ENCODE data around the gene GRIK1.

GRIK1 gene

DNA sequence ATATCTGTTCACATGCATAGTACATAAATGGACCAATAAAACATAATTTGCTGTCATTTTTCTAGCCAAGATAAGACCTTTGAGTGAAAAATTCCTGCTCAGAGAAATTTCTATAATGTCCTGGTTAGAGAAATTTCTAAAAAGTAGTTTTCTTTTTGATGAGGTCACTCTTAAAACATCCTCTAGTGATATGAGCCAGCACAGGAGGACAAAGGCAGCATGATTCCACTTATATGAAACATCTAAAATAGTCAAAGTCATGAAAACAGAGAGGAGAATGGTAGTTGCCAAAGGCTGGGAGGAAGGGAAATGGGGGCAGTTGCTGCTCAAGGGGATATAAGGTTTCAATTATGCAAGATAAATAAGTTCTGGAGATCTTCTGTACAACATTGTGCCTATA lies 401.7 kb downstream of the GRIK1 start:
- Histone ChIP-seq H3K9me3 (no peaks in the 10 kb centered on the region), H3K4me1 (ENCODE audit: control insufficient read depth in 1 of 2, insufficient read depth in 1 of 2, low read depth in 1 of 2, low read length in 1 of 2) (no peaks in the 10 kb centered on the region), H3K36me3 (no peaks in the 10 kb centered on the region), H3K27ac (no peak overlapping the region), H3K27me3 (no peaks in the 10 kb centered on the region), H3K4me3 (ENCODE audit: low read depth in 1 of 2, low read length in 1 of 2) (no peak overlapping the region)
- TF ChIP-seq, protein P1, sequence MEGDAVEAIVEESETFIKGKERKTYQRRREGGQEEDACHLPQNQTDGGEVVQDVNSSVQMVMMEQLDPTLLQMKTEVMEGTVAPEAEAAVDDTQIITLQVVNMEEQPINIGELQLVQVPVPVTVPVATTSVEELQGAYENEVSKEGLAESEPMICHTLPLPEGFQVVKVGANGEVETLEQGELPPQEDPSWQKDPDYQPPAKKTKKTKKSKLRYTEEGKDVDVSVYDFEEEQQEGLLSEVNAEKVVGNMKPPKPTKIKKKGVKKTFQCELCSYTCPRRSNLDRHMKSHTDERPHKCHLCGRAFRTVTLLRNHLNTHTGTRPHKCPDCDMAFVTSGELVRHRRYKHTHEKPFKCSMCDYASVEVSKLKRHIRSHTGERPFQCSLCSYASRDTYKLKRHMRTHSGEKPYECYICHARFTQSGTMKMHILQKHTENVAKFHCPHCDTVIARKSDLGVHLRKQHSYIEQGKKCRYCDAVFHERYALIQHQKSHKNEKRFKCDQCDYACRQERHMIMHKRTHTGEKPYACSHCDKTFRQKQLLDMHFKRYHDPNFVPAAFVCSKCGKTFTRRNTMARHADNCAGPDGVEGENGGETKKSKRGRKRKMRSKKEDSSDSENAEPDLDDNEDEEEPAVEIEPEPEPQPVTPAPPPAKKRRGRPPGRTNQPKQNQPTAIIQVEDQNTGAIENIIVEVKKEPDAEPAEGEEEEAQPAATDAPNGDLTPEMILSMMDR (IDR thresholded peaks at IDR 0.05): no peak

DNA sequence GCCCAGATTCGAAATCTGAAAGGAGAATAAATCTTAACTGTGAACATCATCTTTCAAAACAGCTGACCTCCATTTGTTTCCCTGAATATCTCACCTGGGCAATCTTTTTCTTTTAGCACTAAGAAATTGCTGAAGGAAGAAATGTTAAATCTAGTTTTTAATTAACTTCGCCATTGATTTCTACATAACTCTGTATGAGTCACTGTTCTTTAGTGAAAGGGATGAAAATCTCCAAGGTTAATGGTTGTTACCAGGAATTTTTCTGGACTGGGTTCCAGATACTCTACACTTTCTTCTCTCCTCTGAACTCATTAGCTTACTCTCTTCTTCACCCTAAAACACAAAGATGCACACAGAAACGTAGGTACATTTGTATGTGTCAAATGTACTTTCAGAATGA lies 405.3 kb downstream of the GRIK1 start:
- TF ChIP-seq, protein P1 (IDR thresholded peaks at IDR 0.05): no peak
- H3K4me3 ChIP-seq (ENCODE audit: low read depth in 1 of 2, low read length in 1 of 2): no peak overlapping the region
- no peaks in the 10 kb centered on the region for H3K4me1 ChIP-seq (ENCODE audit: control insufficient read depth in 1 of 2, insufficient read depth in 1 of 2, low read depth in 1 of 2, low read length in 1 of 2)
- no peak overlapping the region for H3K27ac ChIP-seq
- H3K36me3 ChIP-seq: no peaks in the 10 kb centered on the region
- no peaks in the 10 kb centered on the region for H3K9me3 ChIP-seq
- H3K27me3 ChIP-seq: no peaks in the 10 kb centered on the region

DNA sequence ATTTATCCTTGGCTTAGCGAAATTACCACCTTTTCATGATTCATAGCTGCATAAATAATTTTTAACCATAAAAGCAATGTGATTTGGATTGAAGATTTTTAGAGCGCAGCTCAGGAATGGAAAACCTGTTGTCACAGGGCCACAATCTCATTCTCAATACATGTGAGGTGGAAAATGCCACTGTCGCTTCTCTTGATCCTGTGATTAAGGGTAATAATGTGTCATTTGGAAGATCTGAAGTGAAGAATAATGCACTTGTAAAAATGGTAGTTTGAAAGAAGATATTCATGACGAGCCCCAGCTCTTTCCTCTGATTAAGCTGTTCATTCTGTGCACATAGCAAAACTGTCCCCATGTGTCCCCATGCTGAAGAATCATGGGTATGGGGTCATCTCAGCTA lies 410.7 kb downstream of the GRIK1 start:
- no peaks in the 10 kb centered on the region for H3K4me1 ChIP-seq (ENCODE audit: control insufficient read depth in 1 of 2, insufficient read depth in 1 of 2, low read depth in 1 of 2, low read length in 1 of 2)
- no peaks in the 10 kb centered on the region for H3K27me3 ChIP-seq
- no peak overlapping the region for H3K27ac ChIP-seq
- H3K4me3 ChIP-seq (ENCODE audit: low read depth in 1 of 2, low read length in 1 of 2): no peak overlapping the region
- TF ChIP-seq, protein P1 (IDR thresholded peaks at IDR 0.05): no peak
- H3K9me3 ChIP-seq: peaks cover 4% of the 10 kb centered on the region
- H3K36me3 ChIP-seq: no peaks in the 10 kb centered on the region

DNA sequence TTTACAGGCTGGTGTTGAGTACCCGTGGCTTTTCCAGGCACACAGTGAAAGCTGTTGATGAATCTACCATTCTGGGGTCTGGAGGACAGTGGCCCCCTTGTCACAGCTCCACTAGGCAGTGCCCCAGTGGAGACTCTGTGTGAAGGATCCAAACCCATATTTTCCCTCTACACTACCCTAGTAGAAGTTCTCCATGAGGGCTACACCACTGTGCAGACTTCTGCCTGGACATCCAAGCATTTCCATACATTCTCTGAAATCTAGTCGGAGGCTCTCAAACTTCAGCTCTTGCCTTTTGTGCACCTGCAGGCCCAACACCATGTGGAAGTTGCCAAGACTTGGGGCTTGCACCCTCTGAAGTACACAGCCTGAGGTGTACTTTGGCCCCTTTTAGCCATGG lies 413.3 kb downstream of the GRIK1 start:
- Histone ChIP-seq H3K9me3 (peaks cover 4% of the 10 kb centered on the region), H3K27me3 (no peaks in the 10 kb centered on the region), H3K36me3 (no peaks in the 10 kb centered on the region), H3K4me3 (ENCODE audit: low read depth in 1 of 2, low read length in 1 of 2) (no peak overlapping the region), H3K4me1 (ENCODE audit: control insufficient read depth in 1 of 2, insufficient read depth in 1 of 2, low read depth in 1 of 2, low read length in 1 of 2) (no peaks in the 10 kb centered on the region), H3K27ac (no peak overlapping the region)
- TF ChIP-seq, protein P1 (IDR thresholded peaks at IDR 0.05): no peak

DNA sequence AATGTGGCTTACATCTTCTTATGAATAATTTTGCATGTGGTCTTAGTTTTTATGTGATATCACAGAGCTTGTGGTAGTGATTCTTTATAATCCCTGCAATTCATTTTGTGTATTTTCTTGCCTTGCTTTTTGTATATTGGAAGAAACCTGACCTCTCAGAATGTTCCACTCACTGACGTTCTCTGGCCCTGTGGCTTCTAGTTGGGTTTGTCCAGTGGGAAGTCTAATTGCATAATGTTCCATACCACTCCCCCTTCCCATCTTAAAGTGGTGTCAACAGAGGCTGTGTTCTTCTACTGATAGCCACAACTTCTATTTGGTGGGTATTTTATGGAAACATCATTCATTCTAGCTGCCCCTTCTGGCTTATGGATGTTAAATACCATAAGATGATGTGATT lies 415.7 kb downstream of the GRIK1 start:
- Histone ChIP-seq H3K36me3 (no peaks in the 10 kb centered on the region), H3K27me3 (no peaks in the 10 kb centered on the region), H3K4me3 (ENCODE audit: low read depth in 1 of 2, low read length in 1 of 2) (no peak overlapping the region), H3K9me3 (peaks cover 4% of the 10 kb centered on the region), H3K27ac (no peak overlapping the region), H3K4me1 (ENCODE audit: control insufficient read depth in 1 of 2, insufficient read depth in 1 of 2, low read depth in 1 of 2, low read length in 1 of 2) (no peaks in the 10 kb centered on the region)
- TF ChIP-seq, protein P1 (IDR thresholded peaks at IDR 0.05): no peak

DNA sequence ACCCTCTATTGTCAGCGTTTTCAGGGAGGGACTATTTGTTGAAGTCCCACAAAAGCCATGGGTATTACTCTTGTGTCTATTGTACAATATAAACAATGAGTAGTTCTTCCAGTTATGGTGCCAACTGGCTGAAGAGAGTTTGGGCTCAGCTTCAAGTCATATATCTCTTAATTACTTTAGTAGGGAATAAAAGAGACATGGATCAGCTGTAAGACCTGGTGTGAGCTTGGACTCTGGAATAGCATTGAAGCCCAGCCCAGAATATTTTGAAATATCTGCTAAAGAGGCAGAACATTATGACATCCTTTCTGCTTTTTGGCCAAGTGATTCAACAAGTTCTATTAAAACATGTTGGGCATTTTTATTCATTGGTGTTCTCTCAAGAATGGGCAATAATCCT lies 416.1 kb downstream of the GRIK1 start:
- Histone ChIP-seq H3K9me3 (peaks cover 4% of the 10 kb centered on the region), H3K27me3 (no peaks in the 10 kb centered on the region)
- TF ChIP-seq, protein P1 (IDR thresholded peaks at IDR 0.05): no peak

More for the DNA sequence above, 416.1 kb downstream of the GRIK1 start:
- H3K4me3 ChIP-seq (ENCODE audit: low read depth in 1 of 2, low read length in 1 of 2): no peak overlapping the region
- no peaks in the 10 kb centered on the region for H3K36me3 ChIP-seq
- H3K4me1 ChIP-seq (ENCODE audit: control insufficient read depth in 1 of 2, insufficient read depth in 1 of 2, low read depth in 1 of 2, low read length in 1 of 2): no peaks in the 10 kb centered on the region
- H3K27ac ChIP-seq: no peak overlapping the region

Data from neutrophil (primary cell).